Activated T-helper 1 cell treated with anti-CD3 and anti-CD28 coated beads, Interleukin-2, amount 50 U/mL, for 16 hours (primary cell): Measurements from ENCODE around the gene ATP11A.
"Not testable (repeated sequence)": the region's sequence is repeated elsewhere in the genome, so short reads cannot be mapped to it uniquely, and the experiment has no call there.

ENCODE experiments used
- DNase-seq, 2 donors: peaks; one replicate each; pipeline ENCODE4 v3.0.0-alpha.2; 2020; ENCODE audit warnings: low read depth in 1 of 2, low spot score in 1 of 2

Gene ATP11A

DNA sequence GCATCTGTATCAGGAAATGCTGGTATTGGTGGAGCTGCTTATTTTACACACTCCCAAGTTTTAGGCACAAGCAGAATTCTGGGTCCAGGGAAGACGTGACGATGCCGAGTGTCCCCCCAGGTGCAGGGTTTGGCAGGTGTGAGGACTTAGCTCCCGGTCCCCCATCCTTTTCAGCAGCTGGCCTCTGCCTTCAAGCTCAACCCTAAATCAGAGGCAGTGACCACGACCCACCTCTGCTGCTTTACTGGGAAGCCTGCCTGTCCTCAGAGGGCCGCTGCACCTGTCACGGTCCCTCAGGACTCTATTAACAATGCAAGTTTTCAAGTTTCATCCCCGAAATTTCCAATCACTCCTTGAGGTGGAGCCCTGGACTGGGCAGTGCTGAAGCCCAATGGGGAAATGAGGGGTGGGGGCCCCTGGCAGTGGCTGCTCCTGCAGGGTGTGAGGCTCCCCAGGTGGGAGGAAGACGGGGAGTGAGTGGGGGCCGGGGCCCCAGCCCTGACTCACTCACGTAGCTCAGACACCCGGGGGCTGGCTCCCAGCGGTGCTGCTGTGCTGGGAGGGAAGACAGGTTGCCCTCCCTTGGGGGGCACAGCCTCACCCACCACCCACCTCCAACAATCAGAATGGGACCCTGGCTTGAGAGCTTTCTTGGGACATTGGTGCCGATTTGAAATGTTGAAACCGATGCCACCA is 186.6 kb downstream of the ATP11A start:
- no peak for DNase-seq

DNA sequence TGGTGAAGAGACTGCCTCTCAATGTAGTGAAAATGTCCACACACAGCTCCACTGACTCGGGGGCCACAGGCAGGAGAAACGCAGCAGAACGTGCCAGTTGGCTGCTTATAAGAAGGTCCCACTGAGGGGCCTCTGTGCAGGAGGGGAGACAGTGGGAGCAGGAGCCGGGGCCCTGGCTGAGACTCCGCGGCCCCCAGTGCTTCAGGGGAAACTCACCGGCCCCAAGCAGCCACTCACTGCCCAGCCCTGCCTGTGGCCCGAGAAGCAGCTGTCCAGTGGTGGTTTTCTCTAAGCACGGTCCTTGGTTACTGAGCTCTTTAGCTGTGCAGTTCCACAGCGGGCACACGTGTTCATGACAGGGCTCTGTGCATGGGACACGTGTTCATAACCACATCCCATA is 187.2 kb downstream of the ATP11A start:
- DNase-seq = no peak

DNA sequence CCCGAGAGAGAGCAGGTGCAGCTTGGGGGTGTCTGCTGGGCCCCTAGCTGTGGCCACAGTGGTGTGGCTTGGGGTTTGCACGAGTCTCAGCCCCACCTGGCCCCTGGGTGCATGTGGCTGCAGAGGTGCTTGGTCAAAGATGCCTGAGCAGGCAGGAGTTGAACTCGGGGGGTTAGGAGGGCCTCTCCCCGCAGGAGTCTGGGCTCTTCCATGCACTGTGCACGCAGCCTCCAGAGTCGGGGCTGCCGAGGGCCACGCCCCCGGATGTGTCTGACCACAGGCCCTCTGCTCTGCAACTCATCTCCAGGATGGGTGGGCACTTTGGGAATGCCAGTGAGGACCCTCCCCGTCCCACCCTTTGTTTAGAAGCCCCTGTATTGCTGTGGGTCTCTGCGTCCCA is 187.7 kb downstream of the ATP11A start:
- no peak for DNase-seq

DNA sequence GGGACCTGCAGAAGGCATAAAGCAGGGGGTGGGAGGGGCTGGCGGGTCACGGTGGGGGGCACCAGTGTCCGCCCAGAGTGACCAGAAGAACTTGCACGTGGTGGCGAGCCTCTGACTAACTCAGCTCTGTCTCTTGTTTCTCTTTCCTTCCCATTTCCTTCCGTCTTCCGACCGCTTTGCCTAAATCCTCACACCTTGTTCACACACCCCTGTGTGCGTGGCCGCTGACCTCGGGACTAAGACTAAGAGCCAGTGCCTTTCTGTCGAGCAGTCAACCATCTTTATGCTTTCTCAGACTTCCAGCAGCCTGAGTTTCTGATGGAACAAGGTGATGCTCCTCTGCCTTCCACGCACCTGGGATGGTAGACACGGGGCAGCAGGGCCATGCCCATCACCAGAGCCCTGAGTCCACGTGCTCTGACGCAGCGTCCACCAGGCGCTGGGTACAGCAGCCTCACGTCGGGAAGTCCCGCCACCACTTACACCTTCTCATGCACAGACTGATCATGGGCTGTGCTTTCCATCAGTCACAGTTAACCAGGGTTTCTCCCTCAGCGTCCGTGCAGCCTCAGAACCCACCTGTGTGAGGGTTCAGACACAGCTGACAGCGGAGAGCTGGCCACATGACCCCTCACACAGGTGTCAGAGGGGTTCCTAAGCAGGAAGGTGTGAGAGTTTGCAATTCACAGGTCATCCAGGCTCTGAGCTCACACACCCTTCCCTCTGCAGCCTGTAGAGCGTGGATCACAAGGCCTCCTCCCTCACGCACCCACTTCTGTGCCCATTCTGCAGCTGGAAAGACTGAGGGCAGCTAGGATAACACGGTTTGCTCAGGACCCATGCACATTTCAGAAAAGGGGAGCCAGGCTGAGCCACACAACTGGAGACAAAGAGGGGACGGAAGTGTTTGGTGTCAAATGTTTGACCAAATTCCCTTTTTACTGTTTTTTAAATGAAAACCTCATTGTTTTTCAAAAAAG is 188.4 kb downstream of the ATP11A start:
- no peak for DNase-seq

DNA sequence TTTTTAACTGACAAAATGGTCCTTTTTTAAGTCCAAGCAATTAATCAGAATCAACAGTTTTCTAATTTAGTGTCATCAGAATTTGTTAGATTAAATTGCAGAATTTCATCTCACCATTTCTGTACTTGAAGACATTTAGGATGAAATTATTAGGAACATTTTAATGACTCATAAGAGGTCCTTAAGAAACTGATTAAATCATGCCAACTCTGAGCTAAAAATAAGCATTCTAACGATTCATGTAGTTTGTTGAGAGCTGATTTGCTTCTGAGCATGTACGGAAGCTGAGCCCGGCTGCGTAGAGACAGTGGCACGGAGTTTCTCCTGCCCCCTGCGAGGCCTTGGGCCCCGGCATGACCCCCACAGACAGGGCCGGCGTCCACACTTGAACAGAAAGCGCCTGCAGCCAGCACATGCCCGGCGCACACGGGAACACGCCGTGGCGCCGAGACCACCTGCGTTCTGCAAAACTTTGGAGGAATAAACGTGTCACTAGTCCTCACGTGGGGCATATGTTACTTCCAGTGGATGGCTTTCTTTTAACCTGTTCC is 189.5 kb downstream of the ATP11A start:
- no peak for DNase-seq

DNA sequence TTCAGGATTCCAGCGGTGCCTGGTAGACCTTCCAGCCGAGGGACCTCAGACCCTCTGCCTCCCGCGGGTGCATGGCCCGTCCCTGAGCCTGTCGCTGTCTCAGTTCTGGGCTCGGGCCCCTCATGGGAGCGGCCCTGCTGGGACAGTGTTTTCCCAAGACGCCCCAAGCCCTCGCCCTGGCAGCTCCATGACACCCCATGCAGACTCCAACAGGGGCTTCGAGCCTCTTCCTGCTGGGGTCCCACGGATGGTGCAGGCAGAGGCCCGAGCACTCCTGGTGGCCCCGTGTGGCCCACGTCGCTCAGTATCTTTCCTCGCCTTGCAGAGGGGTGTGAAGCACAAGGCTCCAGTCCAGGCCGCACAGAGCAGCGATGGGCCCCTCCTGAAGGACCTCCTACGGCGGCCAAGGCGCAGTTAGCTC is 190.4 kb downstream of the ATP11A start:
- no peak for DNase-seq

DNA sequence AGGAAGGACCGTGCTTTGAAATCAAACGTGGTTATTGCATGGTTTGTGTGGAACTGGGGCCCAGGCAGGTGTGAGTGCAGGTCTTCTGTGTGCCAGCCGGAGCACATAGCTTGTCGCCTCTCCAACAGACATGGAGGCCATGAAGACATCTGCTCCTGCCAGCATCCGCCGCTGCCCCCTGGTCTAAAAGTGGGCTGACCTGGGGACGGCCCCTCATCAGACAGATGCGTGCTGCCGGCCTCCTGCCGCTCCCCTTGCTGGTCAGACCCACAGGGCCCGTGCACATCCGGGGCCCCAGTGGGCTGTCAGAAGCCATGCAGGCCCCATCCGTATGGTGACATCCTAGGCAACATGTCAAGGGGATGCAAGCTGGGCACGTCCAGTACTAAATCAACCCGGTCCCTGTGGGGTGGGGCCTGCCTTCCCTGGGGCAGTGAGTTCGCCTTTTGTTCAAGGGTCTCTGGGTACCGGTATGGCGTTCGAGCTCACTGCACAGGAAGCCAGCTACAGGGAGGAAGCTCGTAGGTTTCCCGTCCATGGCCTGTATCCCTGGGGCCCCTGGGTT is 191.2 kb downstream of the ATP11A start:
- no peak for DNase-seq

DNA sequence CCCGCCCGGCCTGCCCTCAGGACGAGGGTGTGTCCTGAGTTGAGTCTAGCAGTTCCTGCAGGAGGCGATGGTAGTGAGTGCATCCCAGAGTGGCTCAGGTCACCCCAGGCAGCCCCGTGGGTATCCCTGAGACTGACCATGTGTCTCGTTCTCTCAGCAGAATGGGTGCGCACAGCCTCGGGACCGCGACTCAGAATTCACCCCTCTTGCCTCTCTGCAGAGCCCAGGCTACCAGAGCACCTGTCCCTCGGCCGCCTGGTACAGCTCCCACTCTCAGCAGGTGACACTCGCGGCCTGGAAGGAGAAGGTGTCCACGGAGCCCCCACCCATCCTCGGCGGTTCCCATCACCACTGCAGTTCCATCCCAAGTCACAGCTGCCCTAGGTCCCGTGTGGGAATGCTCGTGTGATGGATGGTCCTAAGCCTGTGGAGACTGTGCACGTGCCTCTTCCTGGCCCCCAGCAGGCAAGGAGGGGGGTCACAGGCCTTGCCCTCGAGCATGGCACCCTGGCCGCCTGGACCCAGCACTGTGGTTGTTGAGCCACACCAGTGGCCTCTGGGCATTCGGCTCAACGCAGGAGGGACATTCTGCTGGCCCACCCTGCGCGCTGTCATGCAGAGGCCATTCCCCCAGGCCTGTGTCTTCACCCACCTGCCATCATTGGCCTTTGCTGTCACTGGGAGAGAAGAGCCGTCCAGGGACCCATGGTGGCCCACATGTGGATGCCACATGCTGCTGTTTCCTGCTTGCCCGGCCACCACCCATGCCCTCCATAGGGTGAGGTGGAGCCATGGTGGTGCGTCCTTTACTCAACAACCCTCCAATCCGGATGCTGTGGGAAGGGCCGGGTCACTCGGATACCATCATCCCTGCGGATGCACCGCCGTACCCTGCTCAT is 192.1 kb downstream of the ATP11A start:
- DNase-seq = no peak

DNA sequence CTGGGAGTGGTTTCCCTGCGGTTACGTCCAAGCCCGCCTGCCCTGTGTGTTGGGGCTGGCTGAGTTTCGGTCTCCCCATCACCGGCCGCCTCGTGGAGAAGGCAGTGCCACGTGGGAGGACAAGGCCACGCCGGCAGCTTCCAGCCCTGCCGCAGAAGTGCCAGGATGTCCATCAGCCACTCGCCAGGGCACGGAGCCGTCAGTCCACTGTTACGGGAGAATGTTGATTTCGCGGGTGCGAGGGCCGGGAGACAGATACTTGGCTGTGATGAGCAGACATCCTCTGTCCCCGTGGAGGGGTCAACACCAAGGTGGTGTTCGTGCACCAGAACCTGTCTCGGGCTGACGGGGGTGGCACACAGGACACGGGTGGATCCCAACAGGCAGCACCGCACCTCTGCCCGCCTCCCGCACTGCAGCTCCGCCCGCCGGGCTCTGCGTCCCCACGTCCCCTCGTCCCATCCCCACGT is 192.8 kb downstream of the ATP11A start:
- DNase-seq = no peak

DNA sequence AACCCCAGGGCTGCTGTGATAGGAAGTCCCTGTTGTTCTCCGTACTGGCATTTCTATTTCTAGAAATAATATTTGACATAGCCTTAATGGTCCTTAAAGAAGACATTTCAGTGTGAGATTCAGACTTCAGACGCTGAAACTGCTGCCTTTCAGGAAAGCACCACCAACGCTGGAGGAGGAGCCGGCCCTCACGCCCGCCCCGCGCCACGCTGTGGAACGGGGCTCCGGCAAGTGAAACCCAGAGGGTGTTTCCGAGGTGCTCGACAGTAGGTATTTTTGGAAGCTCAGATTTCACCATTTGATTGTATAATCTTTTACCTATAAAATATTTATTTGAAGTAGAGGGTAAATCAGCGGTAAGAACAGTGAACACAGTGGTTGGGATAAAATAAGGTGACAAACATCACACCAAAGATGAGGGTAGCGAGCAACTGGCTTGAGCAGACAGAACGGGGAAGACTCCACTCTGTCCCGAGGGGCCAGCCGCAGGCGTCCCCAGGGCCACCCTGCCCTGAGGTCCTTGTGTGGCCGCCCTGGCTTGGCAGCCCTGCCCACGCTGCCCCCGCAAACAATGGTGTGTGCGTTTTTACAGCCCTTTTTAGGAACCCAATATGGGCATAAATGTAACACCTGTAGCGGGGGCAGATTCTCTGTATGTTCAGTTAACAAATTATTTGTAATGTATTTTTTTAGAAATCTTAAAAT is 193.6 kb downstream of the ATP11A start:
- no peak for DNase-seq

DNA sequence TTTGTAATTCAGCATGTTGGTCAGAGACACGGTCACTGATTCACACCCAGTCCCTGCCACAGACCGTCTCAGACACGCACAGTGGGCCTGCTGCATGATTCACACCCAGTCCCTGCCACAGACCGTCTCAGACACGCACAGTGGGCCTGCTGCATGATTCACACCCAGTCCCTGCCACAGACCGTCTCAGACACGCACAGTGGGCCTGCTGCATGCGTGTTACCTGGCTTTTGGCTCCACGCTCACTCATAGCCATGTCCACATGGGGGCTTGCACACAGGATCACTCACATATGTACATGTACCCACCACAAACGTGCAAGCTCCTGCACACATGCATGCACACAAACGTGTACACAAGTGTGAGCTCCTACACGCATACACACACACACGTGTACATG is 194.9 kb downstream of the ATP11A start:
- not testable (repeated sequence) for DNase-seq

DNA sequence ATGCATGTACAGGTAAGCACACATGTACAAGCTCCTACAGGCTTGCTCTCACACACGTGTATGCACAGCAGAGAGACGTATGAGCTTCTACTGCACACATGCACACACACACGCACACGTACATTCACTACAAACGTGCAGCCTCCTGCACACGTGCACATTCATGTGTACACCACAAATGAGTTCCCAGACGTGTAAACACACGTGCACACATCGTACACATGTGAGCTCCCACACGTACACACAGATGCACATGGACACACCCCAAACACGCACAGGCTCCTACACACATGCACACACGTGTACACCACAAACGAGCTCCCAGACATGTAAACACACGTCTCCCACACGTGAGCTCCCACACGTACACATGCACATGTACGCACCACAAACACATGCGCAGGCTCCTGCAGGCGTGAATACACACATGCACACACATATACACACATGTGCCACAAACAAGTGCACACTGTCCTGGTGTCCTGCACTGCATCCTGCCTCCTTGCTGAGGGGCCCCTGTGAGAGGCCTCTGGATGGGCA is 195.5 kb downstream of the ATP11A start:
- DNase-seq = no peak

DNA sequence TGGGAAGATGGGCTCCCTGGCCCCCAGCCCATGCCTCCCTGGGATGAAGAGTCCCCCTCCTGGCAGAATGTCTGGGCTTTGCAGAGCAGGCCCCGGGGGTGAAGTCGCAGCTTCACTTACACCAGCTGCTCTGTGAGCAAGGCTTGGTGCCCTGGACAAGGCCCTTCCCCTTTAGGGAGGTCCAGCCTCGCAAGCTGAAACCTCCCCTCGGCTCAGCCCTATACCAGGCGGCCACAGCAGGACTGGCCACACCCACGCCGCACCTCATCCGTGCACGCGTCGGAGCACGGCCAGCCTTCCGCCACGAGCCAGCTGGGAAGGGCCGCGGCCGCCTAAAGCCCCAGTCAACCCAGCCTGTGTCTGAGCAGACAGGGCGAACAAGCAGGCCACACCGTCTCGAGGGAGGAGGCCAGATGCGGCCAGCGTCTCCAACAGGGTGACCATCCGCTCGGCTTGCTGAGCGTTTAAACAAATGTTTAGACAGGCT is 196.0 kb downstream of the ATP11A start:
- DNase-seq = no peak

DNA sequence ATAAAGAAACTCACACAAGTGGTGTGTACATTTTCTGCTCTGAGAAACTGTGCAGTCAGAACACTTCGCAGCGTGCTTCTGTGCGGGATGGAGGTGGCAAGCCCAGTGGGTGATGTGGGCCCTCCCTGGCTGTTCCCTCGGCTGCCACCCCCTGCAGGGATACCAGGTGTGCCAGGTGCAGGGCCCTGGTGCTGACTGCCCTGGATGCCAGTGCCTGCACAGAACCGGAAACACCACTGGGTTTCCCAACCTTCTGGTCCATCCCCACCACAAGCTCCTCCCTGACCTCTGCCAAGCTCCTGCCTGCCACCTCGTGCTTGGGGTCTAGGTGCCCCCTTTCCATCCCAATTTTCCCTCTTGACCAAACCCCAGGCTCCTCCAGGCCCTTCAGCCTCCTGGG is 197.3 kb downstream of the ATP11A start:
- no peak for DNase-seq

DNA sequence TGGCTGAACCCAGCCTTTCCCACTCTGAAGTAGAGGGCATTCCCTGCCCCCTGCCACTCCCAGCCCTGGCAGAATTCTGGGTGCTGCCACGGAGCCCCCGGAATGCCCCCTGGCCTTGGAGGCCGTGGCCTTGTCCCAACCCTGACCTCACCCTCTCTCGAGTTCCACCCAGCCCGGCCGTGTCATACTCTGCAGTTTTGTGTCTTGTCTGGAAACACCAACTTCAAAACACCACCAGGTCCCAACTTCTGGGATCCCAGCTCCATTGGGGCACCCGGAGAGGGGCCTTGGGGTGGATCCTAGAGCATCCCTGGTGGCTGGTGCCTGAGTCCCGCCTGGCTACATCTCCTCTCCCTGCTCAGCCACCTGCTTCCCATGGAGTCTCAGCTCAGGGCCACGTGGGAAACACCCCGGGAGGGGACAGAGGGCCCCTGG is 197.7 kb downstream of the ATP11A start:
- DNase-seq = no peak

DNA sequence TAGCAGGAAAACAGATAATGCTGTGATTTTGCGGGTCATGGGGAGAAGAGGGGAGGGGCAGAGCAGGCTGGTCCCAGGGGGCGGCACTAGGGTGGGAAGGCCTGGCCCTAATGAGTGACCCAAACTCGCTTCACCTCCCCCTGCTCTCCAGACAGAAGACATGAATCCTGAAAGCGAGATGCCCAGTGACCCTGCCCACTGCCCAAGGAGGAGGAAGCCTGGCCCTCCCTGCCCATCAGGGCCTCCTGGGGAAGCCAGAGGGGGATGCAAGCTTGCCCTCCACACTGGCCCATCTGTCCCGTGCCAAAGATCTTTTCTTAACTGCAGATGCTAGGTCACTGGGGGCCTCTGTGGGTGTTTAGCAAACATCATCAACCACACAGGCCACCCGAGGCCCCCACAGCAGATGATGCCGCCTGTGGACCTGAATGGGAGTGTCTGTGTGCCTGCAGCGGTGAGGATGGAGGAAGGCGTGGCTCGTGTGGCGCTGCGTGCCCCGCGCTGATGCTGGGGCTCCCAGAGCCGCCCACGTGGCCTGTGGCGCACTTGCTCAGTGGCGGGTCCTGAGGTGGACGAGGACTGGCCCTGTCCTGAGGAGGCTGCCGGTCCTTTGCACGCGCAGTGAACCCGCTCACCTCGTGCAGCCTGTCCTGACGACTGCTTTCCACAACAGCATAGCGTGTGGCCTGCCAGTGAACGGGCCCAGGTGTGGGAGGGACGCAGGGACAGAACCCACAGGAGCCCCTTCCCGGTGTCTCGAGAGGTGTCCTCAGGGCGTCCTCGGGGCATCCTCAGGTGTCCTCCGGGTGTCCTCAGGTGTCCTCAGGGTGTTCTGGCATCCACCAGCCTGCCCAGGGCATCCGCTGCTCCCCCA is 198.6 kb downstream of the ATP11A start:
- no peak for DNase-seq

DNA sequence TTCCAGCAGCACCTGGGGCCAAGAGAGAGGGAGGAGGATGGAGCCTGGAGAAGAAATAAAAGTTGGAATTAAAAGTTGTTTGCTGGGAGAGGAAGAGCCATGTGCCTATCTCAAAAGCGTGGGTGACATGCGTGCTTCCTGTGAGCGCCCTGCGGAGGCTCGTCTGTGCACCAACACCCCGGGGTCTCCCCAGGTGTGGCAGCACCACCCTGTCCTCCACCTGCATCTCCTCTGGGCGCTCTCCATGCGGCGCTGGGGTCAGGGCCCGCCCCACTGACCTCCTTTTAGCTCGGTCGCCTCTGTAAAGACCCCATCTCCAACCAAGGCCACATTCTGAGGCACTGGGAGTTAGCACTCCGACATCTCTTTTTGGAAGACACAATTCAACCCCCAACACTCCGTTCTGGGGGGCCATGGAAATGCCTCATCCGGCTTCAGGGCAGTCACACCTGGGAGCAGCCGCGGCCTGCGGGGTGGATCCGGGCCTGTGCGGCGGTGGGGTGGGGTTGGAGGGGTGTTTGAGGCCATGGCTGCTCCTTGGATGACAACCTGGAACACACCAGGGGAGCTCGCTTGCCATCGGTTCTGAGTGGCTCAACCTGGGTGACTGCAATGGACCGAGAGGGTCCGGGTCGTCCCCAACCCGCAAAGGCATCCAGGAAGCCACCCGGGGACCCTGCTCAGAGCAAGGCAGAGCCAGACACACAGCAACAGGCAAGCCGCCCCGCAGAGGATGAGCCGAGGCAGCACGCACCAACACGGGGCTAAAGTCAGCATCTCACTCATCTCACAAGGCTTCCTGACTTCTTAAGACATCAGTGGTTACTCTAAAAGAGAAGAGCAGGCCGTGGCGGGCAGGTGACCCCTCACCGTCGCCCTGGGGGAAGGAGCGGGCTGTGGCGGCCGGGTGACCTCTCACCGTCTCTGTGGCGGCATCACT is 199.8 kb downstream of the ATP11A start:
- no peak for DNase-seq
